IPS-15b (cell line): ENCODE data around the gene PHC2.

Experiments used
- H3K27me3 ChIP-seq: one replicate; pipeline ENCODE4 v1.6.1; 2013; ENCODE audit warnings: low read length; ENCODE audit not compliant: control insufficient read depth, insufficient read depth
- H3K36me3 ChIP-seq: one replicate; pipeline ENCODE4 v1.6.1; 2013; ENCODE audit warnings: low read length; ENCODE audit not compliant: control insufficient read depth, insufficient read depth
- H3K4me1 ChIP-seq: one replicate; pipeline ENCODE4 v1.6.1; 2013; ENCODE audit warnings: mild to moderate bottlenecking, low read length; ENCODE audit not compliant: control insufficient read depth, insufficient read depth
- H3K4me3 ChIP-seq: one replicate; pipeline ENCODE4 v1.5.1; 2013; ENCODE audit warnings: low read depth, low read length
- H3K9ac ChIP-seq: one replicate; pipeline ENCODE4 v1.6.1; 2013; ENCODE audit warnings: low read depth, mild to moderate bottlenecking, low read length
- H3K9me3 ChIP-seq: one replicate; pipeline ENCODE4 v1.6.1; 2013; ENCODE audit warnings: mild to moderate bottlenecking, low read length; ENCODE audit not compliant: control insufficient read depth, insufficient read depth

PHC2 gene

DNA sequence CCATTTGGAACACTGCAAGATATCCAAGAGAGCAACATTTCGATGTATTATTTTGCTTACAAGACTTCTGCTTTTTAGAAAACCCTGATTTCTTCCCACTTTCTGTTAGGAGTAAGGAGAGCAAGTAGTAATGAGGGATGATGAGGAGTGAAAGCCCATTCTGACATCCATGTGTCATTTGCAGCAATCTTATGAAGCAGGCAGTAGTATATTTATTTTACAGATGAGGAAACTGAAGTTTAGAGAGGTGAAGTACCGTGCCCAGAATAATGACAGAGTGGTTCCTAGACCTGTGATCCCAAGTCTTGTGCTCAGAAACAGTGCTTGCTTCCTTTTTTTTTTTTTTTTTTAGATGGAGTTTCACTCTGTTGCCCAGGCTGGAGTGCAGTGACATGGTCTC, 34.4 kb upstream of the PHC2 start:
- no peaks in the 10 kb centered on the region for H3K9me3 ChIP-seq
- H3K4me1 ChIP-seq = no peaks in the 10 kb centered on the region
- H3K9ac ChIP-seq = no peak overlapping the region
- no peaks in the 10 kb centered on the region for H3K36me3 ChIP-seq
- H3K27me3 ChIP-seq = no peaks in the 10 kb centered on the region
- no peak overlapping the region for H3K4me3 ChIP-seq

GRCh38 chr1:33464552-33464951, 33.7 kb upstream of the PHC2 start:
- Histone ChIP-seq H3K27me3 (no peaks in the 10 kb centered on the region), H3K4me1 (no peaks in the 10 kb centered on the region)

GRCh38 chr1:33462405-33463164, 31.7 kb upstream of the PHC2 start:
- no peaks in the 10 kb centered on the region for H3K36me3 ChIP-seq
- H3K9me3 ChIP-seq = no peaks in the 10 kb centered on the region
- no peaks in the 10 kb centered on the region for H3K27me3 ChIP-seq
- no peak overlapping the region for H3K4me3 ChIP-seq
- no peaks in the 10 kb centered on the region for H3K4me1 ChIP-seq
- H3K9ac ChIP-seq = no peak overlapping the region

More at GRCh38 chr1:33464552-33464951, 33.7 kb upstream of the PHC2 start:
- Histone ChIP-seq H3K36me3 (no peaks in the 10 kb centered on the region), H3K9me3 (no peaks in the 10 kb centered on the region), H3K9ac (no peak overlapping the region), H3K4me3 (no peak overlapping the region)

- Histone ChIP-seq H3K9ac (no peak overlapping the region), H3K9me3 (no peaks in the 10 kb centered on the region), H3K27me3 (no peaks in the 10 kb centered on the region), H3K36me3 (no peaks in the 10 kb centered on the region), H3K4me1 (no peaks in the 10 kb centered on the region), H3K4me3 (no peak overlapping the region)
Measured at GRCh38 chr1:33460947-33461629, 30.2 kb upstream of the PHC2 start.

DNA sequence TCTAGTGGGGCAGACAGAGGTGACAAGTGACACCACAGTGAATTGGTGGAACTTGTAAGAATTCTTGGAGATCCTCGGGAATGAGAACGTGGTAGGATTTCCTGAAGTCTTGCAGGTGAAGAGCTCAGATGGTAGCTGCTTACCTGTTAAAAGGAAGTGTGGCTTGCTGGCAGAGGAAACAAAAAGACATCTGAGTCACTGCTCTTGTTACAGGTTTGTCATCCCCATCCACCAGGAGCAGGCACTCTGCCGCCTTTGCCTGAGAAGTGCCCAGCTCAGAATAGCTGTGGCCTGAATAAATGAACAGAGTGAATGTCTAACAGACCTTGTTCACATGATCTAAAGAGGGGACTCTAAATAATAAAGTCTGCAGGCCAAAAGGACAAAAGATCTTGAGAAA, 29.2 kb upstream of the PHC2 start:
- Histone ChIP-seq H3K4me1 (no peaks in the 10 kb centered on the region), H3K36me3 (no peaks in the 10 kb centered on the region), H3K4me3 (no peak overlapping the region), H3K9ac (no peak overlapping the region), H3K27me3 (no peaks in the 10 kb centered on the region), H3K9me3 (no peaks in the 10 kb centered on the region)

GRCh38 chr1:33459691-33460090, 28.8 kb upstream of the PHC2 start:
- no peaks in the 10 kb centered on the region for H3K9me3 ChIP-seq
- no peaks in the 10 kb centered on the region for H3K4me1 ChIP-seq
- H3K36me3 ChIP-seq = no peaks in the 10 kb centered on the region
- H3K9ac ChIP-seq = no peak overlapping the region
- no peaks in the 10 kb centered on the region for H3K27me3 ChIP-seq
- no peak overlapping the region for H3K4me3 ChIP-seq

DNA sequence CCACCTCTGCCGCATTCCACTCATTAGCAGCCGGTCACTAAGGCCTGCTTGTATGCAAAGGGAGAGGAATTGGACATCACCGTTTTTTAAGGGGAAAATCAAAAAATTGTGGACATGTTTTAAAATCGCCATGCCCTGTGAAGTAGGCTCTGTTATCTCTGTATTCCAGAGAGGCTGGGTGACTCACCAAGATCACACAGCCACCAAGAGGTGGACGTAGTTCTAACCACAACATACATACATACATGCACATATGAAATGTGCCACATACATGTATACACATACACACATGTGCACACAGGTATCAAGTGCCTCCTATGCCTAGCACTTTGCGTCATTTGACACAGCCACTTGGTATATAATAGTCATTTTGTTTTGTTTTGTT, 25.6 kb upstream of the PHC2 start:
- Histone ChIP-seq H3K4me1 (no peaks in the 10 kb centered on the region), H3K9ac (no peak overlapping the region), H3K36me3 (no peaks in the 10 kb centered on the region)

GRCh38 chr1:33455539-33456501, 24.9 kb upstream of the PHC2 start:
- Histone ChIP-seq H3K9ac (no peak overlapping the region), H3K4me3 (no peak overlapping the region), H3K36me3 (no peaks in the 10 kb centered on the region), H3K27me3 (no peaks in the 10 kb centered on the region), H3K4me1 (no peaks in the 10 kb centered on the region), H3K9me3 (no peaks in the 10 kb centered on the region)

More for the DNA sequence above, 25.6 kb upstream of the PHC2 start:
- H3K9me3 ChIP-seq = no peaks in the 10 kb centered on the region
- H3K27me3 ChIP-seq = no peaks in the 10 kb centered on the region
- H3K4me3 ChIP-seq = no peak overlapping the region

DNA sequence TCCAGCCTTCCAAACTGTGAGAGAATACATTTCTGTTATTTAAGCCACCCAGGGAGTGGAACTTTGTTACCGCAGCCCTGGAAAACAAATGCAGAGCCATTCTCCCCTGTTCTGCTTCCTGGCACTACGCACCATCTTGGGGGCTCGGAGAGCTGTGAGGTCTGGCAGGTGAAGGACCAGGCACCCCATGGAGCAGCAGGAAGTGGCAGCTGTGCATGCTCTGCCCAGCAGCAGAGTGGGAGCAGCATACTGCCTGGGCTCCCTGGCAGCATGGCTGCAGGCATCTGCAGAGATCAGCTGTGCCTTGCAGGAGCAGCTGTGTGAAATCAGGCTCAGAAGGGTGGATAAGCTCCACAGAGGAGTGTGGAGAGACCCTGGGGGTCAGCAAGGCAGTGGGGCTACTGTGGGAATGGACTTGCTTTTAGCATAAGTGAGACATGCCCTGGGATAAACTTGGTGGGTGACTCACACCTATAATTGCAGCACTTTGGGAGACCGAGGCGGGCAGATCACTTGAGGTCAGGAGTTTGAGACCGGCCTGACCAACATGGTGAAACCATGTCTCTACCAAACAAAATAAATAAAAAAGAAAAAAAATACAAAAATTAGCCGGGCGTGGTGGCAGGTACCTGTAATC, 23.9 kb upstream of the PHC2 start:
- no peaks in the 10 kb centered on the region for H3K4me1 ChIP-seq
- H3K27me3 ChIP-seq = no peaks in the 10 kb centered on the region
- no peak overlapping the region for H3K9ac ChIP-seq
- H3K4me3 ChIP-seq = no peak overlapping the region
- H3K36me3 ChIP-seq = no peaks in the 10 kb centered on the region
- no peaks in the 10 kb centered on the region for H3K9me3 ChIP-seq

- Histone ChIP-seq H3K4me3 (no peak overlapping the region), H3K4me1 (no peaks in the 10 kb centered on the region), H3K9ac (no peak overlapping the region), H3K36me3 (no peaks in the 10 kb centered on the region), H3K27me3 (peaks cover 2% of the 10 kb centered on the region), H3K9me3 (no peaks in the 10 kb centered on the region)
Measured at GRCh38 chr1:33446590-33446989, 15.7 kb upstream of the PHC2 start.

DNA sequence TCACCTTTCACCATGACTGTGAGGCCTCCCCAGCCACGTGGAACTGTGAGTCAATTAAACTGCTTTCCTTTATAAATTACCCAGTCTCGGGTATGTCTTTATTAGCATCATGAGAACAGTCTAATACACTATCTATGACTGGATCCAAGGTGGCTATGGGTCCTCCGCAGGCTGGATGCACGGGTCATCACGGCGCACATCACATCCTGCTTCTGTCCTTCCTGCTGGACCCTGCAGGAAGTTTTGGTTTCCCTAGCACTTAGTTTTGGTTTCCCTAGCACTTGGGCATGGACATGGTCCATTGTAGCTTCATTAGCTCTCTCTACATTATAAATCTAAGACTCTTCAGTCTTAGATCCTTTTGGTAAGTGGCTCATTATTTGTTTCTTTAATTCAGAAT, 14.2 kb upstream of the PHC2 start:
- H3K4me3 ChIP-seq = no peak overlapping the region
- H3K36me3 ChIP-seq = no peaks in the 10 kb centered on the region
- H3K4me1 ChIP-seq = no peaks in the 10 kb centered on the region
- H3K27me3 ChIP-seq = peaks cover 6% of the 10 kb centered on the region
- no peaks in the 10 kb centered on the region for H3K9me3 ChIP-seq
- no peak overlapping the region for H3K9ac ChIP-seq
